HG02571 (cell line): ENCODE measurements around the gene VPS54.
"Not testable (repeated sequence)": the region's sequence is repeated elsewhere in the genome, so short reads cannot be mapped to it uniquely, and the experiment has no call there.

ENCODE experiments used
- ATAC-seq: cut with Tn5 transposase; IDR thresholded peaks from one replicate; pipeline ENCODE4 v1.9.1; 2021; ENCODE audit warnings: mild to moderate bottlenecking, moderate library complexity; ENCODE audit not compliant: unreplicated experiment

The VPS54 gene

DNA sequence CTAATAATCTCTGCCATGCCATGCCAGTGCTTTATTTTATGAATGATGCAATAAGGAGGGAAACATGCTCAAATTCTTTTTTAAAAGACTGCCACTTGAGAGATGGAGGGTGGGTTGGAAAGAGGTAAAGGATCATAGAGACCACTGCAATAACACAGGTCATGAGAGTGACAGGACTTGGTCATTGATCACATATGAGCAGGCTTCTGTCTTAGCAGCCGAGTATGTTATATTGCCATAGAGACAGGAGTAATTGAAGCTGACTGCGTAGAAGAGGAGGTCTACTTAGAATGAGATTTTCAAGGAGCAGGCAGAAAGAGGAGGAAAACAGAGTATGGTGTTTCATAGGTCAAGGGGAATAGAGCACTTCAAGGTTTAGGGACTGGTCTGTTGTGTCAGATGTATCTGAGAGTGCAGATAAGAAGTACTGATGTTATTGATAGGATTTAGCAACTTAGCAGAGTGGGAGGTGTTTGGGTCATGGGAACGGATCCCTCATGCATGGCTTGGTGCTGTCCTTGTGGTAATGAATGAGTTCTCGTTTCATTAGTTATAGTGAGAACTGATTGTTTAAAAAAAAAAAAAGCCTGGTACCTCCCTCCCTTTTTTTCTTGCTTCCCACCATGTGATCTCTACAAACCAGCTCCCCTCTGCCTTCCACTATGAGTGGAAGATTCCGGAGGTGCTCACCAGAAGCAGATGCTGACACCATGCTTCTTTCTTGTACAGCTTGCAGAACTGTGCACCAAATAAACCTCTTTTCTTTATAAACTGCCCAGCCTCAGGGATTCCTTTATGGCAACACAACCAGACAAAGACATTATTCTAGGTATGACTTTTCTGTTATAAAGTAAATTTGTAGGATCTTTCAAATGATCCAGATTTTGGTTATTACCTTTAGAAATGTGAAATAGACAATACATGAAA lies 144.8 kb downstream of the VPS54 start:
- ATAC-seq = no peak

DNA sequence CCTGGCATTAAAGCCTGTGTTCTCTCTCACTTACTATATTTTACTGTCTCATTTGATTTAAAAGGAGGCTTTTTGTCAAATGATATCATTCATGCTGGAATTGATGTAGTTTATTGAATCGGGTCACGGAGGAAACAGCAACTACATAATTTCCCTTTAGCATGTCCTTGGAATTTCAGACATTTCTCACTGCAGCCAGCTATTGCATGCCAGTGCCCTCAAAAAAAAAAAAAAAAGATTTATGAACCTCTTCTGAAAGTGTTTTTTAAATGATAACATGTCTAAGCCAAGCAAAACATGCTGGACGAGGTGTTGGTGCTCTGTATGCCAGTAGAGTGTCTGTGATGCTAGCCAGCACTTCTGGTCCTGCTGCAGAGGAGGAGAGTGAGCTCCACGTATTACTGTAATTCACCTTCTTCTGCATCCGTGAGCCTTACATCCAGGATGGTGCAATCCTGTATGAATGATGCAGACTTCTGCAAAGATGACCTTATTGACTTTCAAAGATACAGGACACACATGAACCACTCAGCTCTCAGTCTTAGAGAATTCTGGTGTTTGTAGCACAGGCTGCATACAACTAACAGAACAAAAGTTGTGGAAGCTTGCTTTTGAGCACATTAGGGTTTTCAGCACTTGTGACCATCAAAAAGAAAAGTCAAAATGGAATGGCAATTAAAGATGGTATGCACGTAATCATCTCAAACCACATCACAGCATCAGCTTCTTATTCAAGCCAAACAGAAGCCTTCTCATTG lies 146.5 kb downstream of the VPS54 start:
- ATAC-seq = no peak

DNA sequence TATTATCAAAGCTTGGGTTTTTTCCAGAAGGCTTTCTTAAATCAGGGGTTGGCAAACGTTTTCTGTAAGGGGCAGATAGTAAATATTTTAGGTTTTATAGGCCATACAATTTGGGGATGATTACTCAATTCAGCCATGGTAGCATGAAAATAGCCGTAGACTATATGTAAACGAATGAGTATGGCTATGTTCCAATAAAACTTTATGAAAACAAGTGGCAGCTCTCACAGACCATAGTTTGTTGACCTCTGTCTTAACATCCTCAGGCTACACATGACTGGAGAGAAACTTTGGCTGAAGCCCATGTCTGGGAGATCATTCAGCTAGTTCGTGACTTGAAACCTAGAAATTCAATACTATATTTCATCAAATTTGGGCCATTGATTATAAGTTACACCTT lies 147.4 kb downstream of the VPS54 start:
- no peak for ATAC-seq

DNA sequence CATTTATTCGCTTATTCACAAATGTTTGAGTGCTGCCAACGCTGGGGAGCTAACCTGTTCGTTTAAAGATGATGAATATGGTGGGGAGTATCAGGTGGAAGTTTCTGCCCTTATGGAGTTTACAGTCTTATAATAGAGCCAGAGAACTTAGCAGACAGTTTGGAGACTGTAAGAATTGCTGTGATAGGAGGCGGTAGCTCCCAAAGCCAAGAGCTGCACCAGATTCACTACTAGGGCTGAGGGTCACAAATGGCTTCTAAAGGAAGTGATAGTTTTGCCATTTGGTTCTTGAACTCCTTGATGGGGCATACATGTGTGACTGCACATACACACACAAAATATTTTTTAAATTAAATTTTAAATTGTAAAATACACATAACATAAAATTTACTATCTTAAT lies 148.5 kb downstream of the VPS54 start:
- no peak for ATAC-seq

DNA sequence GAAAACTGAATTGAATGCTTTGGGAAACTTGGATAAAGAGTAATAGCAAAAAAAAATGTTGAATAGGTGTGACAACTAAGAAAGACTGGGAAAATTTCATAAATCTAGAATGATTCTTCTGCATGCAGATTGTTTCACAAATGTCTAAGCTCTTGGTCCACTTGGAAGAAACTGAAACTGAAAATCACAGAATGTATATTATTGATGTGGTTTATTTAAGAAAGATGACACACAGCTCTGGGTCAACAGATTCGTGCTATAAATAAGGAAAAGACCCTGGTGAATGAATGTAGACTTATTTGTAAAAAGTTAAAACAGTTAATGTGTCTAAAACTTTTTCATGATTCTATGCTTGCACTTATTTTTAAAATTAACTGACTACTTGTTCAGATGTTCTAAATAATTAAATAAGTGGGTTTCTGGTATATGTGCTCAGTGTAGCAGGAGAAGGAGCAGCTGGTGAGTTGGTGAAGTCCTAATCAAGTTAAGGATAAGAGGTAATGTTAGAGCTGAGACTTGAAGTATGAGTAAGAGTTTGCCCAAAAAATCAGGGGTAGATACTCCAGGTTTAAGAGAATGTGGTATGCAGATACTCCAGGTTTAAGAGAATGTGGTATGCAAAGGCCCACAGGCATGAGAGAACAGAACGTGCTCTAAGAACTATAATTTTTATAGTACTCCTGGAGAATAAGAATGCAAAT lies 153.1 kb downstream of the VPS54 start:
- no peak for ATAC-seq

DNA sequence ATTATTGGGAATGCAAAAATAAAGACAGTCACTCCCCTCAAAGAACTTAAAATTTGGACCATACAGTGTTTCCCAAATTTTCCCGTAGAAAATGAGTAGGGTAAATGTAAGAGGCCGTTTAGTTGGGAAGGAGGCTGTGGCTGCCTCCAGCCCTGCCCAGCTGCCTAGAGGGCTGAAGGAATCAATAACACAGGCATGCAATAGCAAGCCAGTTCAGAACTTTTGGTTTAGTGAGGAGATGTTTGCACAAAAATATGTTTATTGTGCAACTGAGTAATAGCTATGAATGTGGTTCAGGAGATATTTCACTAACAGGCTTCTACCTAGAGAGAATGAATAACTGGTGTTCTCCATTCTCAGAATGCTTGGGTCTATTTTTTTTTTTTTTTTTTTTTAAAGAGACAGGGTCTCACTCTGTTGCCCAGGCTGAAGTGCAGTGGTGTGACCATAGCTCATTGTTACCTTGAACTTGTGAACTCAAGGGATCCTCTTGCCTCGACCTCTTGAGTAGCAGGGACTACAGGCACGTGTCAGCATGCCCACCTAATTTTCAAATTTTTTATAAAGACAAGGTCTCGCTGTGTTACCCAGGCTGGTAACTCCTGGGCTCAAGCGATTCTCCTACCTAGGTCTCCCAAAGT lies 153.9 kb downstream of the VPS54 start:
- no peak for ATAC-seq

DNA sequence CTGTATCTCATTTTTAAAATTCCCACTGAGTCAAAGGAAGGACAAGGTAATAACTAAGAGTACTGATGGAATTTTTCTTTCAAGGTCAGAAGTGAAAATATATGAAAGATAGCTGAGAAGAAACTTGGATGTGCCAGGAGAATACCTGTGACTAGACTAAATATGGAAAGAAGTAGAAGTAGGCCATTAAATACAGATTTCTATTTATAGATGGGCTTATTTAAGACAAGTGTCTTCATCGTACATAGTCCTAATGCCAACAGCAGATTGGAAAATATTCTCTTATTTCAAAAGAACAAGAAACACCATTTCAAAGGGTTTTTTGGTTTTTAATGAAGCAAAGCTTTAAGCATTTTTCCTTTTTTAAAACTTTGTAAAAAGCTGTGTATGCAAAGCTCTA lies 155.5 kb downstream of the VPS54 start:
- ATAC-seq = no peak

DNA sequence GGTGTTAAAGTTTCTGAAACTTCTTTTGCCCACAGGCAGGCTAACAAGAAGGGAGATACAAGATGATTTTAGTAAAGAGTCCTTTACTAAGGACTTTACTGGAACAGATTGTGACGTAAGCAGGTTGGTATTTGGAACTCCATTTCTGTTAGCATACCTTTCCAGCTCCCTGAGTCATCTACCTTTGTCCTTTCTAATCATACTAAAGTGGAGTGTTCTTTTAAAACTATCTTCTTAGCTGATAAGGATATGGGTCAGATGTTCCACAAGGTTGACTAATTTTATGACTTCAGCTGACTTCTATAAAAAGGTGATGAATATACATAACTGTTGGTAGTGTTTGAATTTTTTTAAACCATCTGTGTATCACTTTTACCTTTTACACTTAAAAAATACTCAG lies 156.4 kb downstream of the VPS54 start:
- no peak for ATAC-seq

DNA sequence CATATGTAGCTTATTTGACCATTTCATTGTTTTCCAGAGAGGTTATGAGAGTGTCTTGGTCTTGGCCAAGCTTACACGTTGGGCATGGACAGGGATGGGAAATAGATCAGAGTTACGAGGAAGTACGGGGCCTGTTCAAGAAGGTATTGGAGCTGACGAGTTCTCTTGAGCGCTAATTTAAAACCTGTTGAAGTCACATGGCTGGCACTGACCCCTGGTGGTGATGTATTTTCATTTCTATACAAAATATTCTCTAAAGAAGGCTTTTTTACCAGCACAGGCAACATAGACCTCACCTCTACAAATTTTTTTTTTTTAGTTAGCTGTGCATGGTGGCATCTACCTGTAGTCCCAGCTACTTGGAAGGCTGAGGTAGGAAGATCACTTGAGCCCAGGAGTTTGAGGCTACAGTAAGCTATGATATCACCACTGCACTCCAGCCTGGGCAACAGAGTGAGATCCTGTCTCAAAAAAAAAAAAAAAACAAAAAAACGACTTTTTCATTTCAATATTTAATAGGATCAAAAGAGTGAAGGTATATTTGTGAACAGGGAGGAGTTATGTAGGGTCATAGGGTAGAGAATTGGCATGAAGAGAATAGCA lies 157.9 kb downstream of the VPS54 start:
- ATAC-seq = peak; percentile 73

DNA sequence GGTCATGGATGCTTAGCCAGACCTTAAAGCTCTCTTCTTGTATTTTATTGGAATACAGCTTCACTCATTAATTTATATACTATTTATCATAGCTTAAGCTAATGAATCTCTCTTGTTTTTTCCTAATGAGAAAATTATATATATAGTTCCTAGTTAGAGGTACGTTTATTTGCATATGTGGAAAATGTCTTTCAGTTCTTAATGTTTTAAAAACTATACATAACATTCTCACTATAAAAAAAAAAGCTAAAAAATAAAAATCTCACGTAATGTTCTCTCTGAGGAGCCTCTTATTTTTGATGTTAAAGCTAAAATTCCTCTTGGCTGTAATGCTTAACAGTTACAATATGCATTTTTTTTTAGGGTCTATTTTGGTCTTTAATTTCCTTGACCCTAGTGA lies 160.9 kb downstream of the VPS54 start:
- ATAC-seq = no peak

DNA sequence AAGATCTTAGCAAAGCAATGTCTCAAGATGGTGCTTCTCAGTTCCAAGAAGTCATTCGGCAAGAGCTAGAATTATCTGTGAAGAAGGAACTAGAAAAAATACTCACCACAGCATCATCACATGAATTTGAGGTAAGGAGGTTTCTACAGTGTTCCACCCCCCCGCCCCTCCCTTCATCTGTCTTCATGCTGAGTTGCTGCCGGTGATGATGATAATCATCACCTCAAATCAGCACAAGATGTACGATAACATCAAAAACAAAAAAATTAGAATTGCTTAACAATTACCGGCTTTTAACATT lies 163.0 kb downstream of the VPS54 start:
- no peak for ATAC-seq

DNA sequence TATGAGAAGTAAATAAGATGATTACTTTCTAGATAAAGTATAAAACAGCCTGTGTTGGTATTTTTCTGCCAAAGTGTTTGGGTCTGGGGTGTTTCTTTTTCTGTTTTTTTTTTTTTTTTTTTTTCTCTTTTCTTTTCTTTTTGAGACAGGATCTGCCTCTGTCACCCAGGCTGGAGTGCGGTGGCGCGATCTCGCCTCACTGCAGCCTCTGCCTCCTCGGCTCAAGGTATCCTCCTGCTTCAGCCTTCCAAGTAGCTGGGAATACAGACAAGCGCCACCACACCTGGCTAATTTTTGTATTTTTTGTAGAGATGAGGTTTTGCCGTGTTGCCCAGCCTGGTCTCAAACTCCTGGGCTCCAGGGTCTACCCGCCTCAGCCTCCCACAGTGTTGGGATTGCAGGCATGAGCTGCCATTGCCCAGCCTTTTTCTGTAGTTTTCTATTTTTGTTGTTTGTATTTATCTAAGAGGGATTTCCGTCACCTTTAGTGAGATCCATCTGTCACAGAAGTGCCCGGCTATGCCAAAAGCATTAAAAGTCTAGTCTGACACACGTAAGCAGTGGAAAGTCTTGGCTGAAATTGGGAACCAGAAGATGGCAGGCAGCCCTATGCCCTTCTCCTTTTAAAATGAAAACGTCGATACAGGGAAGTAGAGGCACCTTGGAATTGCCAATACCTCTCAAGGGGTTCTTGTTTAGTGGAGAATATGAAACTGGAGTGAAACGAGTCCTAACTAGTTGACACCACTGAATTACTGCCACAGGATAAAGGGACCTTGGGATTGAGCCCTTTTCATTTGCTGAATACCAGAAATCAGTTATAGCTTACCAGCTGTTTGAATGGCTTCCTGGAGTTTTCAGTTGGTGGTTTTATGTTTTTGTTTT lies 163.6 kb downstream of the VPS54 start:
- ATAC-seq = no peak

DNA sequence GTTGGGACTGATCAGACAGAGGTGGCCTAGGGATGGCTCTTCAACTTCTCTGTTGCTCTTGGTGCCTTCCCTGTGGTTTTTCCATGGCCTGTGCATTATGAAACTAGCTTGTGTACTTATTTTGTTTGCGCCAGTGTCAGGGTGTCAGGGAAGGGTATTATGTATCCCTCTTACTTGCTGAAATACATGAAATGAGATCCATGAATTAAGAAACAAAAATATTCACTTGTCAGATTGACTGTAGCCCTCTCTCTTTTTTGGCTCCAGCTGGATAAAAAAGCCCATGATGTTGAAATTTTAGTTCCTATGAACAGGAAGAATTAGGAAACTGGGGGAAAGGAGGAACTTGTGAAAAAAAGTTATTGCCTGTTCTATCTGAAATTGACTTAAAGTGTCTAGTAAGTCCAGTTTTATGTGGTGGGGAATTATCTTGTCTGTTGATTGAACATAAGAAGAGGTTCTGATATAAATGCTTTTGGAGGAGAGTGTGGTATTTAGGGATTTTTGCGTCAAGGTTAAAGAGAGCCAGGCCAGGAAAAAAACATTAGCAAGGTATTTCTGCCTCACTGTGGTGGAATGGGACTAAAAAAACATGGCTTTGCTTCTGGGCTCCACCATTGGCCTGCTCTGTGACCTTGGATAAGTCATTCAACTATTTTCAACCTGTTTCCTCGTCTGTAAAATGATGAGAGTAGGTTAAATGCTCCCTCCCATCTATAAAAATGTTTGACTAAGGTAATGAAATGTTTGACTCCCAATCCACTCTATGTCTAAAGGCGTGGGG lies 165.5 kb downstream of the VPS54 start:
- ATAC-seq = no peak

DNA sequence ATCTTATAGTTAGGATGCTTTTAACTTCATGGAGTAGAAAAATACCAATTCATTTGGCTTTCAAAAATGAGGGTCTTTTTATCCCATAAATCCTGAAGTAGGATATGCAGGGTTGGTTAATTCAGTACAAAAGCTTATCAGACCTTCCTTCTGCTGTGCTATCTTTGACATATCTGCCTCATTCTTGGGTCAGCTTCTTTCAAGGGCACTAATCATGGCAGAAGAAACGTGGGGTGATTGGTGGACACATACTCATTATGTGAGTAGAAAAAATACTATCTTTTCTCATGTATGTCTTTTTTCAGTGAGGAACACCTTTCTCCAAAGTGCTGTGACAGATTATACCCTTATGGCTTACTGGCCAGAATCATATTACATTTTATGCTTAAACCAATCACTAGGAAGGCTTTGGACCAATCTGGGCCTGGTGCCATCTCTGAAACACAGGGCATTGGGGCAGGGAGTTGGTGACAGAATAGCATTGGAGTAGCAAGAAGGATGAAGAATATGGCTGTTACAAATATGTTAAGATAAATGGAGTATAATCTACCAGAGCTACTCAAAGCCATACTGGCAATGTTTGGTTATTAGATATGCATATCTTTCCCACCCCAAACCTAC lies 167.4 kb downstream of the VPS54 start:
- no peak for ATAC-seq

DNA sequence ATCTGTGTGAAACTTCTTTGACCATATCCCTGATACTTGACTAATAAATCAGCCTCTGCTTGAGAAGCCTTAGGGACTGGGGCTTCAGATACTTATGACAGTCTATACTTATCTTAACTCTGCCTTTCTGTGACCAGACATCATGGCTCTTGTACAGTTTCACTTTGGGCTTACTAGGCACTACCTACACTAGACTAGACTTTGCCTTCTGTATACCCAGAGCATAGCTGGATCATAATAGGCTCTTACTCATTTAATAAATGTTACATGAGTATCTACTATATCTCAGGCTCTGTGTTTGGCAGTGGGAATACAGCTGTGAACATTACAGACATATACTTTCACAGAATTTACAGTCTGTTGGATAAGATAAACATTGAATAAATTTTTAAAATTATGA lies 168.6 kb downstream of the VPS54 start:
- no peak for ATAC-seq

DNA sequence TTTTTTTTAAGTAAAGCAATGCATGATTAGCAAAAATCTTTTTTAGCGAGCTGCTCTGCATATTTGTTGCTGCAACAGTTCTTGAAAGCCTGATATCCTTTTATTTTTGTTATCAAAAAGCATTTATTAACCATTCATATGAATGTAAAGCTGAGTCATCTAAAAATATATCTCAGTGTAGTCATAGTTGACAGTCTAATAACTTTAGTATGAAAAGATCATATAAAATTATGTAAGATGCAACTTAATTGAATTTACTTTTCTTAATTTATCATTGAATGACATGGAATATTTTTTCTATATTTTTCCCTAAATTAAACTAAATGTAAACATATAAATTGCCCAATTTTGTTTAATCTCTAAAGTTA lies 169.0 kb downstream of the VPS54 start:
- no peak for ATAC-seq

DNA sequence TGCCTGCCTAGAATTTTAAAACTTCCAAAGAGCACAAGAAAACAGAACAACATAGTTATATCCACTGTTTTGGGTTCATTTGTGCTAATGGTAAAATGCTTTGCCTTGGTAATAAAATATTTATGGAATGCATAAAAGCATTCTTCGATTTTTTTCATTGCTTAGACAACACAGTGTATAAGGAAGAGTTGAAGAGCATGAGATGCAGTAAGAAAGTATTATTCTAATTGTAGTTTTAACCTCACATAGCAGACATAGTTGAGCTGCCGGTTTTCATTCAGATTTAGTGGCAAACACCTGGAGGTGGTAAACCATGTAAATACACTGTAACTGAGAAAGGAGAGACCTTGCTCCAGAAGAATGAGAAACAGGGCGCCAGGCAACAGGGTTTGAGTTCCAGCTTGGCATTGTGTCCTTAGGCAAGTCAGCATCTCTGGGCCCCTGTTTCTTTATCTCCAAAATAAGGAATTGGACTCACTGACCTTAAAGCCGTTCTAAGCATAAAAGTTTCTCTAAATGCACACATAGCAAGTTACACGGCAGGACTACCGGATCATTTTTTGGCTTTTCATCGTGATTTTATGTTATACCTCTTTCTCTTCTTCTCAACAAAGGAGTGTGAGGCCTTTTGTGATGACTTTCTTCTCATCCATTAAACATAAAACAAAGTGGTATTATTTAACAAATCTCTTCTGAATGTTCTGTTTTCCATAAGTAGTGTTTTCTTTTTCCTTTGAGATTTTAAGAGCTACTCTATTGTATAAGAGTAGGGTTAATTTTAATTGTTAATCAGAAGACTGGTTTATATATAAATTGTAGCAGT lies 169.6 kb downstream of the VPS54 start:
- ATAC-seq = no peak

DNA sequence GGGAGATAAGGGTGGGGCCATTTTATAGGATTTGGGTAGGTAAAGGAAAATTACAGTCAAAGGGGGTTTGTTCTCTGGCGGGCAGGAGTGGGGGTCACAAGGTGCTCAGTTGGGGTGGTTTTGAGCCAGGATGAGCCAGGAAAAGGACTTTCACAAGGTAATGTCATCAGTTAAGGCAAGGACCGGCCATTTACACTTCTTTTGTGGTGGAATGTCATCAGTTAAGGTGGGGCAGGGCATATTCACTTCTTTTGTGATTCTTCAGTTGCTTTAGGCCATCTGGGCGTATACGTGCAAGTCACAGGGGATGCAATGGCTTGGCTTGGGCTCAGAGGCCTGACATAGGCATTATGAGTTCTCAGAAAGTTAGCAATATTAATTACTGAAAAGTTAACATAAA lies 171.7 kb downstream of the VPS54 start:
- not testable (repeated sequence) for ATAC-seq
